ENCODE data around the gene RAB8B.

The RAB8B gene

GRCh38 chr15:63277038-63277892 lies 87.9 kb downstream of the RAB8B start, which contains the start of gene APH1B:
APH1B (plus strand) TSS chr15:63277605; CDS start chr15:63277624, 19 bp downstream.
- DNase-seq, result no peak

- no peak for DNase-seq
Measured at GRCh38 chr15:63277893-63278456, 88.6 kb downstream of the RAB8B start.

GRCh38 chr15:63283126-63283525 lies 93.7 kb downstream of the RAB8B start:
- no peak for DNase-seq

- no peak for DNase-seq
Measured at GRCh38 chr15:63284335-63284734, 94.9 kb downstream of the RAB8B start.

GRCh38 chr15:63287109-63287508 lies 97.7 kb downstream of the RAB8B start:
- no peak for DNase-seq

- DNase-seq, result no peak
Measured at GRCh38 chr15:63288342-63288741, 98.9 kb downstream of the RAB8B start.

GRCh38 chr15:63288778-63289378 lies 99.5 kb downstream of the RAB8B start:
- no peak for DNase-seq

GRCh38 chr15:63291507-63291906 lies 102.1 kb downstream of the RAB8B start:
- no peak for DNase-seq

GRCh38 chr15:63292241-63292640 lies 102.8 kb downstream of the RAB8B start:
- DNase-seq, result no peak

- no peak for DNase-seq
Measured at GRCh38 chr15:63292771-63293170, 103.4 kb downstream of the RAB8B start.

GRCh38 chr15:63294359-63294758 lies 105.0 kb downstream of the RAB8B start:
- no peak for DNase-seq

GRCh38 chr15:63295341-63295740 lies 105.9 kb downstream of the RAB8B start:
- DNase-seq, result no peak

- DNase-seq, result no peak
Measured at GRCh38 chr15:63296195-63296594, 106.8 kb downstream of the RAB8B start.

- no peak for DNase-seq
Measured at GRCh38 chr15:63299943-63300575, 110.7 kb downstream of the RAB8B start.

- DNase-seq, result no peak
Measured at GRCh38 chr15:63301088-63301487, 111.7 kb downstream of the RAB8B start.

GRCh38 chr15:63305260-63305659 lies 115.9 kb downstream of the RAB8B start:
- DNase-seq, result no peak

GRCh38 chr15:63306492-63307073 lies 117.2 kb downstream of the RAB8B start:
- DNase-seq, result no peak

GRCh38 chr15:63308491-63308890 lies 119.1 kb downstream of the RAB8B start:
- DNase-seq, result no peak

- no peak for DNase-seq
Measured at GRCh38 chr15:63308947-63309346, 119.5 kb downstream of the RAB8B start.

- DNase-seq, result no peak
Measured at GRCh38 chr15:63310646-63311045, 121.2 kb downstream of the RAB8B start.

- DNase-seq, result no peak
Measured at GRCh38 chr15:63312286-63312685, 122.9 kb downstream of the RAB8B start.

GRCh38 chr15:63313825-63314224 lies 124.4 kb downstream of the RAB8B start:
- DNase-seq, result no peak

- no peak for DNase-seq
Measured at GRCh38 chr15:63314409-63314808, 125.0 kb downstream of the RAB8B start.

Measured in NCI-H1436 treated with DMSO at 0.1 percent for 48 hours (cell line).